ENCODE measurements around the gene PRXL2B. TPM values are rescaled to one million over a fixed set of nuclear protein-coding genes. Genes with fewer than 3 reads are reported as not detected.
"Not testable (repeated sequence)": the region's sequence is repeated elsewhere in the genome, so short reads cannot be mapped to it uniquely, and the experiment has no call there.

PRXL2B gene
- polyA plus RNA-seq, 1 experiment, result 10.2 TPM

- H3K4me3 ChIP-seq (ENCODE audit: low read depth, low read length), result no peak overlapping the region
- DNase-seq (ENCODE audit: low read depth, low spot score), result no peak
- no peak overlapping the region for H3K27ac ChIP-seq (ENCODE audit: low read depth, low read length)
- peaks cover 31% of the 10 kb centered on the region for H3K27me3 ChIP-seq (ENCODE audit: control insufficient read depth, insufficient read depth, low read length)
- no peaks in the 10 kb centered on the region; the same call in 1 of the 2 replicates for H3K9me3 ChIP-seq (ENCODE audit: control insufficient read depth, insufficient read depth, low read length)
- no peak for TF ChIP-seq CTCF (IDR thresholded peaks at IDR 0.05; ENCODE audit: low read depth, low read length)
- CTCF ChIA-PET, result no interaction called here
- POLR2A ChIA-PET, result no interaction called here
Measured at GRCh38 chr1:2566101-2567045, 20.2 kb upstream of the PRXL2B start.

GRCh38 chr1:2567083-2567679 lies 19.4 kb upstream of the PRXL2B start:
- H3K4me3 ChIP-seq (ENCODE audit: low read depth, low read length), result no peak overlapping the region
- no peak overlapping the region for H3K27ac ChIP-seq (ENCODE audit: low read depth, low read length)
- no peaks in the 10 kb centered on the region; the same call in 1 of the 2 replicates for H3K9me3 ChIP-seq (ENCODE audit: control insufficient read depth, insufficient read depth, low read length)
- peaks cover 35% of the 10 kb centered on the region for H3K27me3 ChIP-seq (ENCODE audit: control insufficient read depth, insufficient read depth, low read length)
- TF ChIP-seq CTCF (IDR thresholded peaks at IDR 0.05; ENCODE audit: low read depth, low read length), result no peak
- CTCF ChIA-PET, result no interaction called here
- POLR2A ChIA-PET, result no interaction called here
- DNase-seq (ENCODE audit: low read depth, low spot score), result no peak

GRCh38 chr1:2568187-2568816 lies 18.3 kb upstream of the PRXL2B start:
- DNase-seq (ENCODE audit: low read depth, low spot score); H3K9me3 ChIP-seq (ENCODE audit: control insufficient read depth, insufficient read depth, low read length); H3K27ac ChIP-seq (ENCODE audit: low read depth, low read length); CTCF ChIA-PET; POLR2A ChIA-PET; H3K4me3 ChIP-seq (ENCODE audit: low read depth, low read length): not testable (repeated sequence)
- H3K27me3 ChIP-seq (ENCODE audit: control insufficient read depth, insufficient read depth, low read length), result peaks cover 40% of the 10 kb centered on the region

DNA sequence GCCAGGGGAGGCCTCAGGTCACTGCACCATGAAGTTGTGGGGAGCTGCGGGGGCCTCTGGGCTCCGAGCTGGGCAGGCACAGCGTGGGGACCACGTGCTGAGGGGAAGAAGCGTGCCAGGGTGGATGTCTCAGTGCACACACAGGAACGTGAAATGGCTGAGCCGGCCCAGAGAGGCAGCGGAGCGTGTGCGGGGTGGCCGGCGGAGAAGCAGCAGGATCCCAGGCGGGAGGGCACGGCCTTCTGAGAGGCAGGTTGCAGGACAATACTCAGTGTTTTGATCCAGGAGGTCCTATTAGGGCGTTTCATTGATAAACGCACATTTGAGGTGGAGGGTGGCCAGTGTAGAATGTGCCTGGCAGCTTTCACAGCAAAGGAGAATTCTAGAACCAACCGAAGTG lies 17.5 kb upstream of the PRXL2B start:
- DNase-seq (ENCODE audit: low read depth, low spot score), result no peak
- CTCF ChIA-PET, result no interaction called here
- H3K4me3 ChIP-seq (ENCODE audit: low read depth, low read length), result no peak overlapping the region
- no peak for TF ChIP-seq CTCF (IDR thresholded peaks at IDR 0.05; ENCODE audit: low read depth, low read length)
- no peaks in the 10 kb centered on the region; the same call in 1 of the 2 replicates for H3K9me3 ChIP-seq (ENCODE audit: control insufficient read depth, insufficient read depth, low read length)
- peaks cover 35% of the 10 kb centered on the region for H3K27me3 ChIP-seq (ENCODE audit: control insufficient read depth, insufficient read depth, low read length)
- POLR2A ChIA-PET, result no interaction called here
- no peak overlapping the region for H3K27ac ChIP-seq (ENCODE audit: low read depth, low read length)

GRCh38 chr1:2569703-2570102 lies 16.9 kb upstream of the PRXL2B start:
- not testable (repeated sequence) for DNase-seq (ENCODE audit: low read depth, low spot score)

More at GRCh38 chr1:2569703-2570102, 16.9 kb upstream of the PRXL2B start:
- POLR2A ChIA-PET; H3K27ac ChIP-seq (ENCODE audit: low read depth, low read length); CTCF ChIA-PET; H3K4me3 ChIP-seq (ENCODE audit: low read depth, low read length); H3K9me3 ChIP-seq (ENCODE audit: control insufficient read depth, insufficient read depth, low read length): not testable (repeated sequence)
- H3K27me3 ChIP-seq (ENCODE audit: control insufficient read depth, insufficient read depth, low read length), result peaks cover 32% of the 10 kb centered on the region

Data from AG04450 (cell line).